Measurements from ENCODE around the gene JARID2. TPM values are rescaled to one million over a fixed set of nuclear protein-coding genes. Genes with fewer than 3 reads are reported as not detected.

JARID2 gene
- total RNA-seq, 4 donors from 2014 or later: 6.6 to 8.1 (median 7.5) TPM

GRCh38 chr6:15369838-15370237 is 124.0 kb downstream of the JARID2 start:
- Histone ChIP-seq H3K27ac (no peak overlapping the region), H3K4me3 (replicated peaks in 1 of 3) (no peak overlapping the region), H3K27me3 (no peaks in the 10 kb centered on the region), H3K4me1 (peaks cover 8 to 25% of the 10 kb centered on the region in 2 donors), H3K9me3 (no peaks in the 10 kb centered on the region), H3K36me3 (no peaks in the 10 kb centered on the region)
- intact Hi-C loops (cut with DNase I): no loop called here
- TF ChIP-seq CTCF (IDR thresholded peaks at IDR 0.05): no peak
- TF ChIP-seq POLR2A (IDR thresholded peaks at IDR 0.05): no peak
- 65 to 75% methylated on average over 4 of the region's 4 CpGs for WGBS, 2 donors
- no peak for DNase-seq

DNA sequence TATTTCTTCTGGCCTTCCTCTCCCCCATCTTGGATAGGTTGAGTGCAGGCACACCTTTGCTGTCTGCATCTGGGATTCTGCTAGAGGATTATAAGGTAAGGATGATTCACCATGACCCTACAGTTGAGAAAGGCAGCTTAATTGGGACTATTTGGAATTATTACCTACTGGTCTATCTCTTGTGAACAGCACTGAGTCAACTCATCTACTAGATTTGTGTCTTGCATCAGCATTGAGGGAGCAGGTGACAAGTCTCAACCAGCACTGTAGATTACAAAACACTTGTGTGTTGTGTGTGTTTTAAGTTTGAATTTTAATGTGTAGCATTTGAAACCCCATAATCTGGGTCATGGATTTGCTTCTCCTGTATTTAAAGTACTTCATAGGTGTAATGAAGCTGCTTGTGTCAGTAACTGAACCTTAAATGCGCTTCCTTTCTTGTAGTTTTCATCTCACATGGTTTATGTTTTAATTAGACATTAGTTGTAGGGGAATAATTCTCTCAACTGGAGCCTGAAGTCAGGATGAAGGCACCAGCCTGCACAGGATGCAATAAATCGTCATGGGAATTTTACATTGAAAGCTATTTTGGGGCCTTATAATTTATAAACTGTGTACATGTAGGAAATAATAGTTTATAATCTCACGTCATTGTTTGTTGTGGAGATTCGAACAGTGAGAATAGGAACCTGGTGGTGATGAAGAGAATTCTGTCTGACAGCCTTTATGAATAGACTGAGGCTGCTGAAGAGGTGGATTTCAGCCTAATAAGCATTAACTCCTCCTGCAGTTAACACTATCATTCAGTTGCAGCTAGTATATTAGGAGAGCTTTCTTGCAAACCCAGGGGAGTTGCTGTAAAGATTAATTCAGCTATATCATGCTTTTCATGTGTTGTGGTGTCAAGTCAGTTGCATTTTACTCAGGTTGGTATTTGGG is 125.1 kb downstream of the JARID2 start:
- Histone ChIP-seq H3K36me3 (no peaks in the 10 kb centered on the region), H3K9me3 (no peaks in the 10 kb centered on the region), H3K27ac (no peak overlapping the region), H3K27me3 (no peaks in the 10 kb centered on the region), H3K4me1 (peaks cover 2 to 13% of the 10 kb centered on the region in 2 donors), H3K4me3 (replicated peaks in 1 of 3) (no peak overlapping the region)
- TF ChIP-seq POLR2A (IDR thresholded peaks at IDR 0.05) (no peak), CTCF (IDR thresholded peaks at IDR 0.05) (no peak)
- 81 to 84% methylated on average over 4 of the region's 4 CpGs for WGBS, 2 donors
- no peak for DNase-seq
- intact Hi-C loops (cut with DNase I): no loop called here

DNA sequence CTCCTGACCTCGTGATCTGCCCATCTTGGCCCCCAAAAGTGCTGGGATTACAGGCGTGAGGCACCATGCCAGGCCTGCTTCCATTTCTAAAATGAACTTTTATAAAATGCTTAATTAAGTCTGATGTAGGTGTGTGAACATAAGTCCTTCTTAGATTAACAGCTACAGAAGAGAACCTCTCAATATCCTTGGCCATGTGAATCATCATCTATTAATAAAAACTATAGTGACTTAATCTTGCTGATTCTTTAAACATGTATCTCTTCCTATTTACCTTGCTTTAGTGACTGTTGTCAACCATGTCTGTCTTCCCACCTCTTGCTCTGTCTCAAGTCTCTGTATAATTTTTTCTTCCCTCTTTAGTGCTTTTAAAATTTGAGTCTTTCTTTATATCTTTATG is 127.1 kb downstream of the JARID2 start:
- 76 to 93% methylated on average over 2 of the region's 2 CpGs for WGBS, 2 donors
- no peak overlapping the region for H3K27ac ChIP-seq
- intact Hi-C loops (cut with DNase I): no loop called here
- H3K4me1 ChIP-seq: peaks cover 0 to 10% of the 10 kb centered on the region in 2 donors
- no peaks in the 10 kb centered on the region for H3K9me3 ChIP-seq
- H3K4me3 ChIP-seq (replicated peaks in 1 of 3): no peak overlapping the region
- no peaks in the 10 kb centered on the region for H3K36me3 ChIP-seq
- no peak for DNase-seq
- no peak for TF ChIP-seq POLR2A (IDR thresholded peaks at IDR 0.05)
- TF ChIP-seq CTCF (IDR thresholded peaks at IDR 0.05): no peak
- no peaks in the 10 kb centered on the region for H3K27me3 ChIP-seq

- Histone ChIP-seq H3K36me3 (no peaks in the 10 kb centered on the region), H3K4me3 (replicated peaks in 1 of 3) (no peak overlapping the region), H3K27ac (no peak overlapping the region), H3K27me3 (no peaks in the 10 kb centered on the region), H3K9me3 (no peaks in the 10 kb centered on the region), H3K4me1 (peaks cover 0 to 10% of the 10 kb centered on the region in 2 donors)
- WGBS, 2 donors: 87 to 94% methylated on average over 7 of the region's 7 CpGs
- TF ChIP-seq CTCF (IDR thresholded peaks at IDR 0.05): no peak
- TF ChIP-seq POLR2A (IDR thresholded peaks at IDR 0.05): no peak
- intact Hi-C loops (cut with DNase I): no loop called here
- no peak for DNase-seq
Measured at GRCh38 chr6:15374119-15374518, 128.2 kb downstream of the JARID2 start.

DNA sequence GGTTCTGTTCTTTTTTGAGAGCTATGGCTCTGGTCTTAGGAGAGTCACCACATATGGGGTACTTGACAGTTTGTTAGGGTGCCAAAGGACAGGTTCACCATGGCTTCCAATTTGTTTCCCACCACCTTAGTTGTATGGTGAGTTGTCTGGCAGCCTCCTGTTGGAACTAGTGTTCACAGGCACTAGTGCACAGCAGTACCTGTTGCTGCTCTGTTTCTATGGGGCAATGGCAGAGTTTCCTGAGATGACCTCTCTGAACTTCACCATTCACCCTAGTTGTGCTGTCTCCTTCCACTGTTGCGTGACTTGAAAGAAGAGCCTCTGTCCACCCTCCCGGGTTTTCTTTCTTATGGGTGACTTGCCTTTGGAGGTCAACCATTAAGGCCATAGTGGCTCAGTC is 129.1 kb downstream of the JARID2 start:
- Histone ChIP-seq H3K4me1 (peaks cover 0 to 8% of the 10 kb centered on the region in 2 donors), H3K9me3 (no peaks in the 10 kb centered on the region), H3K27ac (no peak overlapping the region), H3K27me3 (no peaks in the 10 kb centered on the region), H3K4me3 (replicated peaks in 1 of 3) (no peak overlapping the region), H3K36me3 (no peaks in the 10 kb centered on the region)
- no peak for DNase-seq
- intact Hi-C loops (cut with DNase I): no loop called here
- WGBS, 2 donors: 93 to 96% methylated on average over 2 of the region's 2 CpGs
- TF ChIP-seq CTCF (IDR thresholded peaks at IDR 0.05) (no peak), POLR2A (IDR thresholded peaks at IDR 0.05) (no peak)

Data from thyroid gland (tissue), 4 donors.